Right hindlimb (tissue), 1 donor: ENCODE data around the gene NGRN.
A peak's percentile ranks its signal among the peaks of the same experiment; 100 is the strongest.
"Not testable (repeated sequence)": the region's sequence is repeated elsewhere in the genome, so short reads cannot be mapped to it uniquely, and the experiment has no call there.

Experiments used
- DNase-seq: peaks from one replicate; pipeline ENCODE4 v3.0.0-alpha.2; 2018

NGRN gene

DNA sequence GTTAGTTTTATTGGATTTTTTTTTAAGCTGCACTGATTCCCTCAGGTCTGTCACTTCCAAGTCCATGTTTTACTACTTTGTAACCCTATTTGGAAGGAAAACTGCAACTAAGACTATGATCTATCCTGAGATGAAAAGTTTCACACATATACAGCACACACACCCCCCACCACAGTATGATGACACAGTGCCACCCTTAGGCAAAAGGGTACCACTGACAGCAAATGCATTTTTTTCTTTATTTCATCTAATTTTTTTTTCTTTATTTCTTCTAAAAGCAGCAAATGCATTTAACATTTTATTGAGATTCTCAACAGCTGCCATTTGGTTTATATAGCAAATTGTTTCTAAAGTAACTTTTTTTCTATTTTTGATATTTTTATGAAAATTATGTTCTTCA lies 21.2 kb downstream of the NGRN start:
- DNase-seq: no peak

DNA sequence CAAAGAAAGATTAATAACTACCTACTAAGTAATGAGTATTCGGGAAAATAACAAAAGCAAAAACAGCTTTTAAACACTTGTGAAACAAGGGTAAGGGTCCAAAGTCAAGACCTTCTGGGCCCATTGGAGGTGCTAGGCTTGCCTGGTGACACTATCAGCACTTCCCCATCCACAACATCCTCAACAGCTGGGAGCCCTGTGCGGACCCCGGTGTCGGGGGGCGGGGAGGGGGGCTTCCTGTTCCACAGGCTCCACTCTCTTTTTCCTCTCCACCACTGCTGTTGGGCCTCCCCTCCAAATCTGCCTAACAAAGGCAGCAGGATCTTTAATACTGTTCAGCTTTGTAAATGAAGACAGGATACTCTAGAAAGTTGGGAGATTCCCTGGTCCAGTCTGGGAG lies 21.6 kb downstream of the NGRN start:
- no peak for DNase-seq

DNA sequence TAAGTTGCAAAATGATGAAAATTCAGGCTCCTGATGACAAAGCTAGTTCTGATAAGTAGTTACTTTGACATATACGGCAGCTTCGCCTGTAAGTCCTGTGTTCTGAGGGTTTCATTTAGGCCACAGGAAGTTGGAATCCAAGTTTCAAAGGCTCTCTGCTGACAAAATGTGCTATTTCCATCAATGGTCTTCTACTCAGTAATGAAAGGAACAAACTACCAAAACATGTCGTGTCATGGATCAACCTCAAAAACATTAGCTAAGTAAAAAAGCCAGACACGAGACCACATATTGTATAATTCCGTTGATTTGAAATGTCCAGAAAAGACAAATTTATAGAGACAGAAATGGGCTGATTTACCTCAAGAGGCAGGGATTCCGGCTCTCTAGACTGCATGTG lies 22.5 kb downstream of the NGRN start:
- DNase-seq: no peak

DNA sequence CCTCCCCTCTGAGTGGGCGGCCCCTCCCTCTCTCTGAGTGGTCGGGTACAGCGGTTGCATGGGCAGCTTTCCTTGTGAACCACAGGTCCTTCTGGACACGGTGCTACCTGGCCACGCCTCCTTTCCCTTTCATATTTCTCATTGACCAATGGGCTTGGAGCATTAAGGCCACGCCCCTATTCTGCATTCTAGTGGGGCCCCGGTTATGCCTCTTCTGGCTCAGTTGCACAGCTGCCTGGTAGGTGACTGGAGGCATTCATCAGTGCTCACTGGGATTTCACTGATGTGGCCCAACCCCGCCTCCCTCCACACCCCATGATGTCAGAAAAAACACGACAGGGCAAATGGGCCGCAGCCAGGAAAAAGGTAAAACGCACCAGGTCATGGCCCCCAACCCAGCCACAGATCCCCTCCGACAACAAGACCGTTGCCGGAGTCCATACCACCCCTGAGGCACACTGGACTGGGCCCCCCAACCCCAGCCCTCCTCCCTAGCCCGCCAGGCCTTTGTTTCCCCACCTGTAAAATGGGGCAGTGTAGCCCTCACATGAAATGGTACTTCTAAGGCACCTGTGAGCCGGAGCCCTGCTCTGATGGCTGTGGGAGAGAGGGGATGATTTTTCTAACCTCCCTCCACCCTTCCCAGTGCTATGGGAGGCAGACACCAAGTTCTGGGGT lies 26.3 kb downstream of the NGRN start:
- DNase-seq: no peak

DNA sequence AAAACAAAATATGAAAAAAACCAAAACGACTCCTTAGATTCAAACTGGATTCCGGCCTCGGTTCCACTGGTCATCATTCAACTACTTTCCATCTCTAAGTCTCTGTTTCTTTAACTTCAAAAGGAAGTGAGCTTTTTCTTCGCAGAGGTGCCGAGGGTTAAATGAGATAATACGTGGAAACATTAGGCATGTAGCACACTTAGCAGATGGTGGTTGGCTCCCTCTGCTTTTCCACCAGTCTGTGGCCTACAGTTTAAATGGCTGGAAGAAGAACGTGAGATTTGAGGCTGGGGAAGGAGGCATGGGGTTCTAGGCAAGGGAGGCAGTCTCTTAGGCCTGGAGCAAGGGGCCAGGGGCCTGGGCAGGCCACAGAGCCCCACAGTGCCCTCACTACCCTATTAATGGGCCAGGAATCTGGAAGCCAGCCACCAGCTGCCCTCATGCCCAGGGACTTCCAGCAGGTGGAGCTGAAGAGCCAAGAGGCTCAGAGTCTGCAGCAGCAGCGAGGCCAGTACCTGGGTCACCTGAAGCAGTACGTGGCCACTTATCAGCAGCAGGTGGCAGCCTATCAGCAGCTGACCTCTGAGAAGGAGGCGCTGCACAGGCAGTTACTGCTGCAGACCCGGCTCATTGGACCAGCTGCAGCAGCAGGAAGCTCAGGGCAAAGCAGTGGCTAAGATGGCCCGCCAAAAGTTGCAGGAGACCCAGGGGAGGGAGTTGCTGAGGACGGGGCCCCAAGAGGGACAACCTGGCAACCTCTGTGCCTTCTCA lies 27.8 kb downstream of the NGRN start:
- DNase-seq: not testable (repeated sequence)

DNA sequence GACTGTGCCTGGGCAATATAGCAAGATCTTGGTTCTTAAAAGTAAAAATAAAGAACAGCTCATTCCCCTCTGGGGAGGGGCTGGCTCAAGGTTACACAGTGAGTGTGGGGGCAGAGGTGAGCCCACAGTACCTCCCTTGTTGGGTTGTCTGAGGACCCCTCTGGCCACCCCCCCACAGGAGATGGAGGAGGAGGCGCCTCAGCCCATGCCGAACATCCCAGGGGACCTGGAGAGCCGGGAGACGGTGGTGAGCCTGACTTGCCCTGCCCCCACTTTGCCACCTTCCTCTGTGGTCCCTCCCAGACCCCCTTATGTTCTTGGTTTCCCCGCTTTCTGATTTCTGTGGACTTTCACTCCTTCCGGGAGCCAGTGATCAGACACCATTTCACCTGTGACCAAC lies 28.7 kb downstream of the NGRN start:
- no peak for DNase-seq

DNA sequence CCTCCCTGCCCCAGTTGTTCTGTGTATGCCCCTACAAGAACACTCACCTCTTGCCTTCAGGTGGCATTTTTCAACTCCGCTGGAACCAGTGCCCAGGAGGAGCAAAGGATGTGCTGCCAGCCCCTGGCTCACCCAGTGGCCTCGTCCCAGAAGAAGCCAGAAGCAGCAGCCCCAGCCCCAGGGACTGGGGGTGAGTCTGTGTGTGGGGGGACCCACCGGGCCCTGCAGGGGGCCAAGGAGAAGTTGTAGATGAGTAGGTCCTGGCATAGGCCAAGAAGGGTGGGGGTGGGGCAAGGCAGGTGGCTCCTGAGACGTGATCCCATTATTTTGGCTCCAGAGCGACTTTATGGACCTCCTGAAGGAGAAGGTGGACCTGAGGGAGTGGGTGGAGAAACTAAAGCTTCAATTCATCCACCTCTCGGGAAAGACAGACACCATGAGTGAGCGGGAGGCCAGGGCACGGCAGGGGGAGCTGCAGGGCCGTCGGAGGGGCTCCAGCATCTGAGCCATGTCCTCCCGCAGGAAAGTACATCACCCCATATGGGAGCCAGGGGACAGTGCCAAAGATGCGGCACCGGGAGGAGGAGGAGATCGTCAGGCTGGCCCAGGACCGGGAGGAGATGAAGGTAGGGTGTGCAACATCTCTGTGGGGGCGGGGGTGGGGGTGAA lies 29.3 kb downstream of the NGRN start:
- no peak for DNase-seq

DNA sequence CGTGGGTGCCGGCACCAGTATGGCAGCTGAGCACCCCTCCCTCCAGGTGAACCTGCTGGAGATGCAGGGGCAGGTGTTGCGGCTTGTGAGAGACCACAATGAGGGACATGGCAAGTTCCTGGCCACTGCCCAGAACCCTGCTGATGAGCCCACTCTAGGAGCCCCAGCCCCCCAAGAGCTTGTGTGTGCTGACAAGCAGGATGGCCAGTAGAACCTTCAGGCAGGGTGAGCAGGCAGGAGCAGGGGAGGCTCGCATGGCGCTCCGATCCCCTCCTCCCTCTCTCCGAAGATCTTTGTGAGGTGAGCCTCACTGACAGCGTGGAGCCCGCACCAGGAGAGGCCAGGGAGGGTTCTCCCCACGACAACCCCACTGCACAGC lies 29.8 kb downstream of the NGRN start:
- no peak for DNase-seq

DNA sequence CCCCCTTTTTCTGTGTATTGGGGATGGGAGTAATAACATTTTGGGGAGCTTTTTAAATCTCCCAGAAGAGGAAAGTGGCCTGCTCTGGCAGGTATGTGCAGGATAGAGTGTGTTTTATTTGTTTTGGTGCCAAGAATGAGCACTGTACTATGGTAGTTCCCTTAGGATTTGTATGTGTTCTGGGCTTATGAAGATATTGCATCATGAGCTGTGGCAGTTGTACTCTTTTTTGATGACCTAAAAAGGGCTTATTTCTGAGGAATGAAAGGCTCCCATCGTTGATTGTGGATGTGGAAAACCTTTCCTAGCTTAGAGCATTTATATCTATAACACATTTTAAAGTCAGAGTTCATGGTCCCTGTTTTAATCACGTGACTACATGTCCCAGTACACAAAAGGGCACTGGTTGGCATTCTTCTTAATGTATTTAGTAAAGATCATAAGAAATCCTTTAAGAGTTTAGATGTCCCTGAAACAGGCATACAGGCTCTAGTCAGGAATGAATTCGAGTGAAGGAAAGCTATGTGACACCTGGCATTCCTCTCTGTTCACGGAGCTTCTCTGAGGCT lies 30.9 kb downstream of the NGRN start:
- not testable (repeated sequence) for DNase-seq

DNA sequence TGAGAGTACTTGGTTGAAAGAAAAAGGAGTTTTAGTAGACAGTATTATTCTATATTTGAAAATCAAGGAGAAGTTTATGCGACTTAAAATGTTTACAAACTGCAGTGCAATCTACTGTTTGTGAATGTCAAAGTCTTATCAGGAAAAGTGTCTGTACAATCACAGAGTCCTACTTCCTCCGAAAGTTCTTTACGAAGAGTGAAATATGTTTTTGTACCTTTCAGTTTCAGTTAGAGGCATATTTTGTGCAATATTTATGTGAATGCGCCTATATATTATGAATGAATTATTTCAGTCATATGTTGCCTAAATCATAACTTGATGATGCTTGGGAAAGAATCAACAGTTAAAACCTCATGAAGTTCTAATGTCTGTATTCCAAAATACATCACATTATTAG lies 31.5 kb downstream of the NGRN start:
- DNase-seq: no peak

DNA sequence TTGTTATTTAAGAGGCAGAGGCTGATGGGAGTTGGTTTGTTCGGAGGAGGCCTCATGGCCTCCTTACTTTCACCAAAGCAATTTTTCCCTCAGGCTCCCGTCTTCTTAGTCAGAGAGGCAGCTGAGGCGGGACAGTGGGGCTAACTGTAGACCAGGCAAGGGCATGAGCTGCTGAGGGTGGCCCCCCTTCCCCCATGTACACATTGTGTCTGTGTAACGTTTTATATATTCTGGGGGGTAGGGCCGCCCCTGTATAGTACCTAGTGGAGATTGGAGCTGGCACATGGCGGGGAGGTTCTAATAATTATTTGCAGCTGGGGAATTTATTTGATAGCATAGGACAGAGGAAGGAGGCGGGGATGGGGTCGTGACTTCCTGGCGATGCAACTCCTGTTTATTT lies 35.1 kb downstream of the NGRN start:
- DNase-seq: no peak

DNA sequence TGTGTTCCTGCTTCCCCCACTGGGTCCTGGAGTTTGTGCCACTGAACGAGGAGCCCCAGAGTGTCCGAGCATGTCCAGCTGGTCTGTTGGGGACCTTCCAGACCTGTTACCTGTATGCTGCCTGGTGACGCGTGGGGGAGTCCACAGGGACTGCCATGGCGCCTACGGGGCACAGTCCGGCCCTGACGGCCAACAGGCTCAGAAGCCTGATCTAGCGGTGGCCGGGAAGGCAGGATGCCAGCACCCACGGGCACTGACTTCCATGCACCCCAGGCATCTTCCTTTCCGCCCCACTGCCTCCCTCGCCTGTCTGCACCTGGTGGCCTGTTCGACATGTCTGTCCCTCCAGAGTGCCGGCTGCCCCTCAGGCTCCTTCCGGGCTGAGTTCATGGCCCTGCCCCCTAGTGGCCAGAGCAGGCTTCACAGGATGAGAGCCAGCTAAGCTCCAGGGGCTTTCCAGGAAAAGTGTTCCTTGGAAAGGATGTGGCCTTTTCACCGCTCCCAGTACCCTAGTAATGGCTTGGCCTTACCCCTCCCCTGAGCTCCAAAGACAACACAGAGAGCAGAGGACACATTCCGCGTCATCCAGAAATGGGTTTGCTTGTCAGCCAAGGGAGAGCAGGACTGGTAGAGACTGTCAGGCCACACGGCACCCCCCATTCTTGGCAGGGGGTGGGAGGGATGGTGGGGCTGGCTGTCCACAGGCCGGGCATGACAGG lies 35.7 kb downstream of the NGRN start:
- peak; percentile 44 for DNase-seq

DNA sequence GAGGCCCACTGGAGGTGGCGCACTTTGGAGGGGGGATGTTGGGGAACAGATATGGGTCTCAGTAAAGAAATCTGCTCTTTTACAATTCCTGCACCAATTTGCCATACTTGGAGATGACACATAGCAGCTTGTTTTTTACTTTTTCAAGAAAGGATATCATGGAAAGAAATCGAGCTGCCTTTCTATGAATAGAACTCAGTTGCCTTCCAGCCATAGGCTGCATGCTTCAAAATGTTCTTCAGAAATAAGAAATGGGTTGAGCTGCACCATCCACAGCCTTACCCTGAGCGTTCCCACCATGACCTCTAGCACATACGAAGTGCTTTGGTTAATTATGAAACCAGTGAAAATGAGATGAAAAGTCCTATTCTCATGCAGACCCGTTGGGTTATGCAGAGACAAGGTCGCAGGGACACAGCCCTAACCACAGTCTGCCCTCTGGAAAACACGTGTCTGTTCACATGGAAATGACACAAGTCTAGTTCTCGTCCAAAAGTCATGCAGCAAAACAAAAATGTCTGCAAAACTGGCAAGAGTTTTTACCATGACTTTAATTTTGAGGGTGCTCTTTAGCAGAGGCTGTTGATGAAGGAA lies 36.3 kb downstream of the NGRN start:
- no peak for DNase-seq

DNA sequence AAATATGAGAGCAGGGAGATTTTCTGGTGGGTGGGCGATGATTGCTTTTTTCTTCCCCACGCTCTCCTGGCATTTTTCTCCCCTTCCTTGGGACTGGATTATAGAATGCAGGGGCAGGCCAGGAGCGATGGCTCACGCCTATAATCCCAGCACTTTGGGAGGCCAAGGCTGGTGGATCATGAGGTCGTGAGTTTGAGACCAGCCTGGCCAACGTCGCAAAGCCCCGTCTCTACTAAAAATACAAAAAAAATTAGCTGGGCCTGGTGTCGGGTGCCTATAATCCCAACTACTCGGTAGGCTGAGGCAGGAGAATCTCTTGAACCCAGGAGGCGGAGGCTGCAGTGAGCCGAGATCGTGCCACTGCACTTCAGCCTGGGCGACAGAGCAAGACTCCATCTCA lies 39.9 kb downstream of the NGRN start:
- DNase-seq: not testable (repeated sequence)

DNA sequence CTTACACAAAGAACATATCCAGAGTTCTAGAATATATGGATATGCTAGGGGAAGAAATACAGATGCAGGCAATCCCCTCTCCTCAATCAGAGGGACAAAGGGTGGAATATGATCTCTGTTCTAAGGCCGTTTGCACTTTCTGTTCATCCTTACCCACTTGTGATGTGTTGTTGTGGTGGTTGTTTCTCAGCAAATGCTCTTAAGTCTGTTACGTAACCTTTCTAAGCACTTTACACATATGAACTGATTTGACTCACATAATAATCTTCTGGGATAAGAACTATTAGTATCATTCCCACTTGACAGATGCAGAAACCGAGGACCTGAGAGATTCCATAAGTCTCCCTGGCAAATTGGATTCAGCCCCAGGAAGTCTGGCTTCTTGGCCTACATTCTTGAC lies 40.5 kb downstream of the NGRN start:
- no peak for DNase-seq

DNA sequence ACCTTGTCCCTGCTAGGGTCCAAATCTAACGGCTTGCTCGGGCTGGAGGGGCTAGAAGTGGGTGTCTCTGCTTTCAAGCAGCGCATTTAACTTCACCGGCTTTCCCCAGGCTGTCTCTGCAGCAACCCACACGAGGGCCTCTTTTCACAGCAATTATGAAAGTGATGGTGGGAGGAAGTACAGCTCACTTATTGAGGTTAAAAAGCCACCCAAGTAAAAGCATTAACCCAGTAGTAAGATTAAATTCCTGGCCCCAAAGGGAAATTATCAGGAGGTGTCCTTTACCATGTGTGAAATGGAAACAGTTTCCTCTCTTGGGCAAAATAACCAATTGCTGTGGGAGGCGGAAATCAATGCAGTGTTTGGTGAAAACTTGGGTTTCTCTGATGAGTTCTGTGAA lies 41.1 kb downstream of the NGRN start:
- no peak for DNase-seq

DNA sequence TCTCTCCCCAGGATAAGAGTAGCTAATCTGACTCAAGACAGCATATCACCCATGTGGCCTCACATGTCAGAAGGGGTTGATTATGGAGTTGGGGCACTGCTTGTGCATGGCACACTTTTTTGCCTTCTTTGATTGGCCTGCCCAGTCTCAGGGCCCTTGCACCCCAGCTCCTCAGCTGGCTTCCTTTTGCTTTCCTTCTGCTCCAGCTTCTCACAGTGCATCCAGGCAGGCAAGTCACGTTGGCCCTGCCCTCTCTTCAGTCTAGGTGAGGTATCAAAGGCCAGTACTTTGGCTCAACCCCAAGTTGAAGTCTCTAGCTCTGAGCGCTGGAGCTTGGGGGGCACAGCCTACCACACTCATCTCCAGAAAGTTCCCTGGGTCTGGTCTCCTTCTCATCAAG lies 42.2 kb downstream of the NGRN start:
- DNase-seq: no peak

DNA sequence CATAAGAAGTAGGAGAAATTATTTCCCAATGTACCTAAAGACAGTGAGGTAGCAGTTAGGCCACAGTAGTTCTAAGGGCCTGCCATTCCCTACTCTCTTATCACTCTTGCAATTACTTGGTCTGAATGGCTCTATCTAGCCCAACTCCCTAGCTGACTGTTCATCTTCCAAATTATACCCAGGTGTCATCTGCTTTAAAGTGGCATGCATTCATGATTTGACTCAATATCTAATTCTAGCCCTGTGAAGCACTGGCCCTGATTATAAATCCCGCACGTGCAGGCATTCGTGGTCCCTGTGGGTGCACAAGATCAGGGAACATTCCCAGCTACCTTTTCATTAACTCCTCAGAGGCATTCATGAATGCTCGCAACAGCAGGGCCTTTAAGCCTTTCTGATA lies 43.5 kb downstream of the NGRN start:
- no peak for DNase-seq

DNA sequence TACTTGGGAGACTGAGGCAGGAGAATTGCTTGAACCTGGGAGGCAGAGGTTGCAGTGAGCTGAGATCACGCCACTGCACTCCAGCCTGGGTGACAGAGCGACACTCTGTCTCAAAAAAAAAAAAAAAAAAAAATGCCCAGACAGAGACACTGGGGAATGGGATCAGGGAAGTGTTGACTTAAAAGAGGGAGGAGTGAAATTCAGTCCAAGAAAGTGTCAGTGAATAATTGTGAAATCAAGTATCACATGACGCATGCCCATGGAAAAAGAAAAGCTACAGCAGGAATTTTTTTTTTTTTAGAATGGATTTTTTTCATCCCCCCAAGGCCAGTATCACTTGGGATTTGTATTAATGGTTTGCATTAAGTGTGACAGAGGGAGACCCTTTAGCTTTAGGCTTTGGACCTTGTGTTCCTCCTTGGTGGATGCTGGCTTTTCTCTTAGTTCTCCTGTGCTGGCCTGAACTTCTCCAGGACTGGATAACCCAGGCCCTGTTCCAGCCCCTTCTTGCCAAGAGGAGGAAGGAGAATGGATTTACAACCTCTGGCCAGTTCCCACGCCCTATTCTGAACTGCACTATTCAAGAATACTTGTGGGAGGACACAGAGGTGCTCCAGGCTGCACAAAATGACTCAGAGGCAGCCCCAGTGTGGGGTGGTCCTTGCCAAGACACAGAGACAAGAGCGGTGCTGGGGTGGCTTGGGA lies 50.0 kb downstream of the NGRN start:
- peak; percentile 70 for DNase-seq

DNA sequence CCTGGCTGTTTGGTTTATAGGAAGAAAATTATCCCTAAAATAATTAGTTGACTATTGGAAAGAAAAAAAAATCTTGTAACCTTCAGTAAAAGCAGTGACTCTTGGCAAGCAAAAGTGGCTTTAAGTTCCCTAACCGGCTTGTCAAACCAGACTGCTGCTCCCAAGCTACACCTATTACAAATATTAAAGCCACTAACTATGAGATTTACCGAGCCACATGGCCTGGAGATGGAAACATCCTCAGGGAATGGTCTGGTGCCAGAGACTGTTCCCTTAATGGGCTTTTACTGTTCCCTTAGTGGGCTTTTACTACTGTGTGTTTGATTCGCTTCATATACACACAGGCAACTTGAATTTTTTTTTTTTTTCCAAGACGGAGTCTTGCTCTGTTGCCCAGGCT lies 50.7 kb downstream of the NGRN start:
- DNase-seq: no peak

DNA sequence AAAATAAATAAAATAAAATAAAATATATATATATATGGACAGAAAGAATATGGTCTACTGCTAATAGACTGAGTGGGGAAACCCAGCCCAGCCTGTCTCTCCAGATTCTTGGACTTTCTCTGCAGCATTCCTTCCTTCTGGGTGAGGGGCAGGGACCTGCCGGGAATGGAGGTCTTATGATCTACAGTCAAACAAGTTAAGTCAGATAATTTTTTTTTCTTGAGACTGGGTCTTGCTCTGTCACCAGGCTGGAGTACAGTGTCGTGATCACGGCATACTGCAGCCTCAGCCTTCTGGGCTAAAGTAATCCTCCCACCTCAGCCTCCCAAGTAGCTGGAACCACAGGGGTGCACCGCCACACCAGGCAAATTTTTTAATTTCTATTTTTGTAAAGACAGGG lies 53.1 kb downstream of the NGRN start:
- DNase-seq: no peak
